Mesothelial cell of epicardium (in vitro differentiated cells): Measurements from ENCODE around the gene KRTAP21-1. TPM values are rescaled to one million over a fixed set of nuclear protein-coding genes. Genes with fewer than 3 reads are reported as not detected.

Experiments used
- DNase-seq, 2 experiments: peaks; one replicate each; pipeline ENCODE4 v3.0.0; 2021; ENCODE audit warnings: low spot score in 2 of 2; ENCODE audit not compliant: unreplicated experiment in 2 of 2
- H3K27ac Mint-ChIP-seq: 2 replicates; pipeline ENCODE4 v1.8.0; 2021; ENCODE audit warnings: mixed read lengths
- H3K27me3 Mint-ChIP-seq: 2 replicates; pipeline ENCODE4 v1.8.0; 2021; ENCODE audit warnings: low read depth, mixed read lengths
- H3K36me3 Mint-ChIP-seq: 2 replicates; pipeline ENCODE4 v1.8.0; 2021; ENCODE audit warnings: mixed read lengths
- H3K4me1 Mint-ChIP-seq: 2 replicates; pipeline ENCODE4 v1.8.0; 2021; ENCODE audit warnings: mixed read lengths
- H3K4me3 Mint-ChIP-seq: 2 replicates; pipeline ENCODE4 v1.8.0; 2021; ENCODE audit warnings: mild to moderate bottlenecking, moderate library complexity, mixed read lengths
- H3K9me3 Mint-ChIP-seq: 2 replicates; pipeline ENCODE4 v1.8.0; 2021; ENCODE audit warnings: mixed read lengths
- total RNA-seq: library from RNA; stranded (reverse); gene quantifications from 3 replicates; pipeline ENCODE4 v1.2.1, GENCODE V29; 2021
- TF ChIP-seq, protein P1 (sequence below): fragments of 200-600 bp; sonication (generic); IDR thresholded peaks from one replicate; pipeline ENCODE4 v1.5.0; 2021; ENCODE audit warnings: antibody characterized with exemption; ENCODE audit not compliant: unreplicated experiment

KRTAP21-1 gene
- total RNA-seq, 1 donor from 2014 or later = not detected

DNA sequence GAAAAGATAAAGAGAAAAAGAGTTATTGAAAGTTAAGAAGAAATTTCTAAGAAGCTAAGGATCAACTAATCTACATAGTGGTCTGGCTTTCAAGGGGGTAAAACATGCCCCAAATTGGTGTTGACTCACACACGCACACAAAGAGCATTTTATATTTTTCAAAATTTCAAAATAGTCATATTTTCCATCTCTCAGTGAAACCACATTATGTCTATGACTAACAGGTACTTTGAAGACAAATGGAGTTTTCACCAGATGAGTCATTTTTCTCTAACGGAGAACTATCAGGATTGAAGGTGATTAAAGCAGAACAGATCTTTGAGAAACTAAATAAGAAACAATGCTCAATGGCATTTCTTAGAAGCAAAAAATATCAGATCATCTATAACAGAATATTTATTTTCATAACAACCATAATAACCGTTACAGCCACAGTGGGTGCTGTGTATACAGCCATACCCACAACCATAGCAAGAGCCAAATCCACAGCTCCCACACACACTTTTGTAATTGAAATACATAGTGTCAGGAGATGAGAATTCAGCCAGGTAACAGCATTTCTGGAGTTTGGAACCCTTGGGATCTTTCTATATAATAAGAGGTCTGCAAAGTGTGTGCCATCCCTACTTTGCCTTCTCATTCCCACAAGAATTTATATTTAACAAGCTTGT, 36.9 kb downstream of the KRTAP21-1 start, which contains the start of gene KRTAP21-3:
Gene KRTAP21-3, minus strand, starts transcription at position 539 of the 671 bp plus-strand sequence. Its CDS starts 18 bp downstream, at position 521.
- Mint-ChIP-seq H3K4me1 (no peaks in the 10 kb centered on the region), H3K27me3 (no peaks in the 10 kb centered on the region)

DNA sequence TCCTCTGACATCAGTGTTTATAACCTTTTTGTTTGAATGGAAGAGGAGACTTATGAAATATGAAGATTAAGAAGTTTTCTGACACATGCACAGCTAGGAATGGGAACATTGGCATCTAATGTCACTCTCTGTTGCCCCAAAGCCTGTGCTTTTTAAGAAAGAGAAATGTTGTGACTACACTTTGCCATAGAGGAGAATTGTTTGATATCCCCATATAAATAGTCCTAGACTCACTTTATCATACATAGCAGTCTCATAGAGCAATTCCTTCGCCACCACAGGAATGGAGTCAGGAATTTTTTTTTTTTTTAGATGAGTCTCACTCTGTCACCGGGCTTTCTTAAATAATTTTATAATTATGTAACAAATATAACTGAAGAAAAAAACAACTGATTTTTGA, 38.1 kb downstream of the KRTAP21-1 start:
- H3K36me3 Mint-ChIP-seq = no peaks in the 10 kb centered on the region
- H3K4me1 Mint-ChIP-seq = no peaks in the 10 kb centered on the region
- peaks cover 40% of the 10 kb centered on the region for H3K9me3 Mint-ChIP-seq
- no peak overlapping the region for H3K4me3 Mint-ChIP-seq
- DNase-seq = no peak
- H3K27me3 Mint-ChIP-seq = no peaks in the 10 kb centered on the region
- no peak overlapping the region for H3K27ac Mint-ChIP-seq
- TF ChIP-seq, protein P1, sequence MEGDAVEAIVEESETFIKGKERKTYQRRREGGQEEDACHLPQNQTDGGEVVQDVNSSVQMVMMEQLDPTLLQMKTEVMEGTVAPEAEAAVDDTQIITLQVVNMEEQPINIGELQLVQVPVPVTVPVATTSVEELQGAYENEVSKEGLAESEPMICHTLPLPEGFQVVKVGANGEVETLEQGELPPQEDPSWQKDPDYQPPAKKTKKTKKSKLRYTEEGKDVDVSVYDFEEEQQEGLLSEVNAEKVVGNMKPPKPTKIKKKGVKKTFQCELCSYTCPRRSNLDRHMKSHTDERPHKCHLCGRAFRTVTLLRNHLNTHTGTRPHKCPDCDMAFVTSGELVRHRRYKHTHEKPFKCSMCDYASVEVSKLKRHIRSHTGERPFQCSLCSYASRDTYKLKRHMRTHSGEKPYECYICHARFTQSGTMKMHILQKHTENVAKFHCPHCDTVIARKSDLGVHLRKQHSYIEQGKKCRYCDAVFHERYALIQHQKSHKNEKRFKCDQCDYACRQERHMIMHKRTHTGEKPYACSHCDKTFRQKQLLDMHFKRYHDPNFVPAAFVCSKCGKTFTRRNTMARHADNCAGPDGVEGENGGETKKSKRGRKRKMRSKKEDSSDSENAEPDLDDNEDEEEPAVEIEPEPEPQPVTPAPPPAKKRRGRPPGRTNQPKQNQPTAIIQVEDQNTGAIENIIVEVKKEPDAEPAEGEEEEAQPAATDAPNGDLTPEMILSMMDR = no peak

More for the DNA sequence above, 36.9 kb downstream of the KRTAP21-1 start, which contains the start of gene KRTAP21-3:
- no peak within 1 kb of the TSS for H3K27ac Mint-ChIP-seq
- TF ChIP-seq, protein P1 = no peak
- no peak for DNase-seq
- H3K36me3 Mint-ChIP-seq = no peaks in the 10 kb centered on the region
- H3K4me3 Mint-ChIP-seq = no peak within 1 kb of the TSS
- peaks cover 37% of the 10 kb centered on the region for H3K9me3 Mint-ChIP-seq

DNA sequence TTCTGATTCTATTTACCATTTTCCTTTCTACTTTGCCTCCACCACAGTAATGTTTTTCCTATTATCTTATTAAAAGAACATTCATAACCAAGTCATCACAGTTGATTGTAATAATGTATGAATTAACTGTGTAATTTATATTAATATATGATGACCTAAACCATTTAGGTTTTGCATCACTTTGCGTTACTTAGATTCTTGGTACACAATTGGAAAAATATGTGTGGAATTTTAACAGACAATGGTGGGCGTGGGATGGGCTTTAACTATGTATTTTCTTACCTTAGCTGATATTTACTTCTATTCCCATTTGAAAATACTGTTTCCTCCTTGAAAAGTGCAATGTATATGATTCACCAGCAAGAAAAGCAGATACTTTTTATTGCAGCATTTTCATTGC, 40.3 kb downstream of the KRTAP21-1 start:
- Mint-ChIP-seq H3K9me3 (peaks cover 49% of the 10 kb centered on the region), H3K36me3 (no peaks in the 10 kb centered on the region), H3K4me3 (no peak overlapping the region), H3K27me3 (no peaks in the 10 kb centered on the region), H3K4me1 (no peaks in the 10 kb centered on the region), H3K27ac (no peak overlapping the region)
- DNase-seq = no peak
- TF ChIP-seq, protein P1 = no peak

DNA sequence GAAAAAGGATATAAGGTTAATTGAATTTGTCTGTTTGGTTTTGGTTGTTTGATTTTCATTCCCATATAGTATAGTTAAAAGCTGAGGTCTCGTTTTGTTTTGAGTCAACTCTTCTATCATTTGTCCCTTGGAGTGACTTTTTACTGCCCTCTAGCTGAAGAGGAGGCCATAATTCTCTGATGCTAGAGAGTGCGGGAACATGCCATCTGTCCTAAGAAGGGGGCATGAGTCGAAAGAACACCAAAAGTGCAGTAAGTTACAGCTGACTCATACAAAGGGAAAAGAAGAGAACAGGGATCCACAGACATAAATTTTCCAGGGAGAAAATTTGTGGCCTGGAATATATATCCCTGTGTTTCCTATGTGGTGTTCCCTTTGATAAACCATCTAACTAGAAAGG, 40.8 kb downstream of the KRTAP21-1 start:
- Mint-ChIP-seq H3K27me3 (no peaks in the 10 kb centered on the region), H3K36me3 (no peaks in the 10 kb centered on the region), H3K9me3 (peaks cover 48% of the 10 kb centered on the region)

DNA sequence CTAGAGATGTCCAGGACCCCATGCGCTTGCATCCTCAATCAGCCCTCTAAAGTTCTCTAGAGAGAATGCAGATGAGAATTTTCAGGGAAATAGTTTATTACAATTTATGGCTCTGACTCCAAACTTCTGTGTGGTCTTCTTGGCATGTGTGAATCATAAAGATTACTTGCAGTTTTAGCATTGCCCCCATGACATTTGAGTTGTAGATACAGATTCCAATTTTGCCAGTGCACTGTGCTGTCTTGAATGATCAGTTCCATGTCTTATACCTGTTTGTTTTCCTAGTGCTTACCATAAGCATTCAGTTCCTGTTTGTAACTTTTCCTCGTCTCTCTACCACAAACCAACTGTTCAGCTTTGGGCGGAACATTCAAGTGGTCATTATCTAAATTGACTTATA, 41.5 kb downstream of the KRTAP21-1 start:
- Mint-ChIP-seq H3K4me3 (no peak overlapping the region), H3K4me1 (no peaks in the 10 kb centered on the region), H3K9me3 (peaks cover 45% of the 10 kb centered on the region), H3K27me3 (no peaks in the 10 kb centered on the region), H3K36me3 (no peaks in the 10 kb centered on the region), H3K27ac (no peak overlapping the region)
- TF ChIP-seq, protein P1 = no peak
- DNase-seq = no peak

More for the DNA sequence above, 40.8 kb downstream of the KRTAP21-1 start:
- TF ChIP-seq, protein P1 = no peak
- Mint-ChIP-seq H3K27ac (no peak overlapping the region), H3K4me1 (no peaks in the 10 kb centered on the region), H3K4me3 (no peak overlapping the region)
- DNase-seq = no peak
